Right cardiac atrium (tissue), 5 donors: ENCODE measurements around the gene TMEM201. TPM values are rescaled to one million over a fixed set of nuclear protein-coding genes. Genes with fewer than 3 reads are reported as not detected.
A peak's percentile ranks its signal among the peaks of the same experiment; 100 is the strongest.
"Not testable (repeated sequence)": the region's sequence is repeated elsewhere in the genome, so short reads cannot be mapped to it uniquely, and the experiment has no call there.

Source experiments
- ATAC-seq, 2 donors: fragments of 200-7000 bp; cut with Tn5 transposase; one replicate each; pipeline versions ENCODE4 v1.8.0 to v1.9.1; 2020; ENCODE audit warnings: moderate library complexity in 2 of 2, mild to moderate bottlenecking in 1 of 2
- DNase-seq, 3 donors: peaks; one replicate each; pipeline ENCODE4 v3.0.0-alpha.2; 2020
- H3K27ac ChIP-seq: one replicate; pipeline ENCODE4 v1.5.1; 2013; ENCODE audit warnings: mild to moderate bottlenecking, low read length, control low read depth, moderate library complexity
- H3K27me3 ChIP-seq: one replicate; pipeline ENCODE4 v1.6.1; 2013; ENCODE audit not compliant: control insufficient read depth, insufficient read depth
- H3K4me1 ChIP-seq: one replicate; pipeline ENCODE4 v1.6.1; 2013; ENCODE audit warnings: low read length; ENCODE audit not compliant: control insufficient read depth, insufficient read depth
- H3K4me3 ChIP-seq: one replicate; pipeline ENCODE4 v1.5.1; 2013; ENCODE audit warnings: low read length, control low read depth
- H3K9me3 ChIP-seq: one replicate; pipeline ENCODE4 v1.6.1; 2013; ENCODE audit warnings: low read length; ENCODE audit not compliant: control insufficient read depth
- WGBS: extraction: QIAGEN DNeasy Blood & Tissue Kit; methylation state at CpG from one replicate; pipeline ENCODE4 v1.1.7; 2013; 5-methylcytosine and 5-hydroxymethylcytosine counted together
- intact Hi-C, 4 donors: fragments of 100-400 bp; cut with DNase I; formaldehyde crosslinking; loops; one replicate each; pipeline versions ENCODE4 v1.11.0 to v1.14.0; 2022 to 2023
- polyA plus RNA-seq: library from polyadenylated mRNA; stranded (reverse); fragments of 200-250 nt; gene quantifications from one replicate; pipeline ENCODE4 v1.2.3, GENCODE V29; 2013
- total RNA-seq, 4 donors: library from RNA; stranded (reverse); fragmentation: NEBNext Ultra II Directional; extraction: Animal tissue kit (Norgen Biotek cat#: 25700); gene quantifications; one replicate each; pipeline ENCODE4 v1.2.1, GENCODE V29; 2021
- donor health status: healthy with polysubstance abuse.
- donor health status: DM: no; HTN: yes; CAD: no.
- donor health status: DM: no; HTN: no; CAD: no.
- donor health status: DM: no; HTN: yes; CAD: no; lungs with severe emphysema.
- donor health status: DM: yes; HTN: yes; CAD: no.

The TMEM201 gene
- total and polyA plus RNA-seq, 5 donors = 14.5 to 23.3 (median 21.0) TPM

DNA sequence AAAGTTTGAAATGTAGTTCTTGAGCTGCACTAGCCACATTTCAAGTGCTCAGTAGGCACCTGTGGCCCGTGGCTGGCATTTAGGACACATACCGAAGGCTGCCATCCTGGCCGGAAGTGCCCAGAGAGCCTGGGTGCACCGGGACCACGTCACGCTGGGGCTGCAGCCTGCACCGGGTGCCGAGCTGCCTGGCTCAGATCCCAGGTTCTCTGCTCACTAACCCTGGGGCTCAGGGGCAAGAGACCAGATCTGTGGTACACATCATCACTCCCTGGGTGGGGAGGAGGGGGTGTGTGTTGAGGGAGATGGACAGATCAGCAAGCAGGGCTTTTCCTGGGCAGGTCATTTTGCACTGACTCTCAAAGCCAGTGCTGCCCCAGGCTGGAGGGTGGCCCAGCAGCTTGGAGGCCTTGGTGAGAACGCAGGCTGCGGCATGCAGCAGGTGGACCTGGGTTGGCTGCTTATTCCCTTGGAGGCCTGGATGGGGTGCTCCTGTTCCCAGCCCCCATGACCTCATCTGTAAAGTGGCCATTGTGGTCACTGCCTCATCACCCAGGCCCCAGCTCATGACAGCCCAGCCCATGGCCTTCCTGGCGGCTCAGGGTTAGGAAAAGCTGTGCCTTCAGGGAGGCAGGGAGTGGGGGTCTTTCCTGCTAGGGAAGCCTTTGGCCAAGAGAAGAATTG lies 23.6 kb downstream of the TMEM201 start:
- WGBS = 88% methylated on average over 11 of the region's 11 CpGs
- no peak overlapping the region for H3K27ac ChIP-seq
- H3K4me3 ChIP-seq = no peak overlapping the region
- H3K9me3 ChIP-seq = no peaks in the 10 kb centered on the region
- no peaks in the 10 kb centered on the region for H3K4me1 ChIP-seq
- H3K27me3 ChIP-seq = no peaks in the 10 kb centered on the region
- DNase-seq (peak in 1 of 3 donors; percentile 31), ATAC-seq (no peak)
- intact Hi-C loops = no loop called here

DNA sequence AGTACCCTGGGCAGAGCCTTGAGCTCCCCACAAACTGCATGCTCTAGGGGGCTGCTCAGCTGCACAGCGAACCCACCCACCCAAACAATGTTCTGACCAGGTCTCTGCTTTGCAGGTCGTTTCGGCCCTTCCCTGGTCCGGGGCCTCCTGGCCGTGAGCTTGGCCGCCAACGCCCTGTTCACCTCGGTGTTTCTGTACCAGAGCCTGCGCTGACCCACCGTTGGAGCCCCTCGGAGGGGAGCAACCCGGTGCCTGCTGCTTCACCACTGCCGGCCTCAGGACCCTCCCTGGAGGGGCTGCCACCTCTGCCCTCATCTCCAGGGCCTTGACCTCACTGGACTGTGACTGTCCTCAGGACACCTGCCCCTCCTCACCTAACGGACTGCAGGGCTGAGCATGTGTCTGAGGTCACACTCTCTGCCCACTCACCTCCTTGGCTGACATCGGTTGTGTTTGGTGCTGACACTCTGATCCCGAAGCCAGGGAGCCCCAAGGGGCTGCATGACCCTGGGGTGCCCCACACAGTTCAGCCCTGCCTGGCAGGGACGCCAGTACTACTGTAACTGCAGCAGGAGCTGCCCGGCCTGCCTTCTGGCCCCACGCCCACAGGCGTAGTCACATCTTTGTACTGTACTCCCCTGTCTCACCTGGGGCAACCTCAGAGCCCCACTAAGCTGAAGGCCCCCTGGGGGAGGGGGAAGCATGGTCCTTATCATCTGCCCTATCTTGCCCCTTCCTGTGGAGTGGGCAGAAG lies 24.3 kb downstream of the TMEM201 start:
- Histone ChIP-seq H3K27ac (no peak overlapping the region), H3K4me3 (no peak overlapping the region), H3K27me3 (no peaks in the 10 kb centered on the region), H3K4me1 (no peaks in the 10 kb centered on the region), H3K9me3 (no peaks in the 10 kb centered on the region)
- WGBS = 91% methylated on average over 20 of the region's 20 CpGs
- intact Hi-C loops = no loop called here
- ATAC-seq = no peak
- peak in 2 of 3 donors; percentile 33 to 59 for DNase-seq

DNA sequence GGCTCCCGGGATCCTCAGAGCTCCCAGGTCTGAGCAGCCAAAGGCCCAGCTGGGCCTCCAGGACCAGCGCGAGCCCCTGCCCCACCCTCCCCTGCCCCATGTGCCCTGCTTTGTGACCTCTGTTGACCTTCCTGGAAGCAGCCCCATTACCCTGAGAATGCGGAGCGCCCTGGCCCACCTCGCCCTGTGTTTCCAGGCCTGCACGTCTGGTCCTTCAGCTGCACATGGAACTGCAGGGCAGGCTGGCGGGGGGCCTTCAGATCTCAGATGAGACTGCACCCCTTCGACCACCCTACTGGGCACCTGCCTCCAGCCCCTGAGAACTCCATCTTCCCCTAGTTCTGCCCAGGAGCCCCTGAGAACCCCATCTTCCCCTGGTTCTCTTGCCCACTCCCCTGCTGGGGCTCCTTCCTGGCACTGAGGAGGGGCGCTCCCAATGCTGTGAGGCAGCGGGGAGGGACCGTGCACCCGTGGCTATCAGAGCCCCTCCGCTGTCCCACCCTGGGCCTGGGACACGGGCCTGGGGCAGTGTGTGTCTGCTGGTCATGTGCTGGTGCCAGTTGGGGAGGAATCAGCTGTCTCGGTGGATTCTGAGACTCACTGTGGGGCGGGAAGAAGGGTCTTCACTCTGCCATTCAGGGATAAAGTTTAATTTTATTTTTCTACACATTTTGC lies 25.1 kb downstream of the TMEM201 start:
- H3K27ac ChIP-seq = no peak overlapping the region
- no peaks in the 10 kb centered on the region for H3K27me3 ChIP-seq
- no peaks in the 10 kb centered on the region for H3K4me1 ChIP-seq
- no peaks in the 10 kb centered on the region for H3K9me3 ChIP-seq
- WGBS = 88% methylated on average over 17 of the region's 17 CpGs
- H3K4me3 ChIP-seq = no peak overlapping the region
- ATAC-seq = no peak
- intact Hi-C loops = no loop called here
- DNase-seq = no peak

DNA sequence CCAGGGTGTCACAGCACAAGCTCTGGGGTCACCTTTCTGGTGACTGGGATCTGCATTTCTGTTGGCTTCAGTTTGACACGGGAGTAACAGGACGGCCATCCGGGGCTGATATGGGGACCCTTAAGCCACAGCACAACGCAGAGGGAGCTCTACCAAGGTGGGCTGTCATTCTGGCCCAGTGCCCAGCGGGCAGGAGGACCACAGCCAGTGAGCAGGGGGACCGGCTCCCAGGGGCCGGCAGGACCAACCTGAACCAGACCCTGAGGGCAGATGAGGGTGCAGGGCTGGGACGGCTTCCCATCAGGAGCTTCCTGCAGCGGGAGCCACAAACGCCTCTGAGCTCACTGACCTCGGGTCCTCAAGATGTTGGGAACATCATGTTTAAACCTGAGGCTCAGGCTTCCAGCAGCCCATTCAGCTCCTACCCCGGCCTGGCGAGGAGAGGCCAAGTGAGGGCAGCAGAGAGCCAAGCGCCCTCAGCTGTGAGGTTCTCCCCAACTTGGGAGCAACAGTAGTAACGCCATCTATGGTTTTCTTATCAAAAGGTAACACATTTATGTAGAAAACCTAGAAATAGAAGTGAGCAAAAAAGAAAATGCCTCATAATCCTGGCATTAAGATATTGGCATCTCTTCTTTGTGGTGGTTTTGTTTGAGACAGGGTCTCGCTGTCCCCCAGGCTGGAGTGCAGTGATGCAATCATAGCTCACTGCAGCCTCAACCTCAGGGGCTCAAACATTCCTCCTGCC lies 26.8 kb downstream of the TMEM201 start:
- H3K27ac ChIP-seq = no peak overlapping the region
- no peaks in the 10 kb centered on the region for H3K27me3 ChIP-seq
- peak; percentile 27 to 40 for ATAC-seq
- no peak overlapping the region for H3K4me3 ChIP-seq
- DNase-seq = peak in 1 of 3 donors; percentile 68
- no peaks in the 10 kb centered on the region for H3K4me1 ChIP-seq
- no peaks in the 10 kb centered on the region for H3K9me3 ChIP-seq
- intact Hi-C loops = no loop called here
- 44% methylated on average over 16 of the region's 16 CpGs for WGBS

DNA sequence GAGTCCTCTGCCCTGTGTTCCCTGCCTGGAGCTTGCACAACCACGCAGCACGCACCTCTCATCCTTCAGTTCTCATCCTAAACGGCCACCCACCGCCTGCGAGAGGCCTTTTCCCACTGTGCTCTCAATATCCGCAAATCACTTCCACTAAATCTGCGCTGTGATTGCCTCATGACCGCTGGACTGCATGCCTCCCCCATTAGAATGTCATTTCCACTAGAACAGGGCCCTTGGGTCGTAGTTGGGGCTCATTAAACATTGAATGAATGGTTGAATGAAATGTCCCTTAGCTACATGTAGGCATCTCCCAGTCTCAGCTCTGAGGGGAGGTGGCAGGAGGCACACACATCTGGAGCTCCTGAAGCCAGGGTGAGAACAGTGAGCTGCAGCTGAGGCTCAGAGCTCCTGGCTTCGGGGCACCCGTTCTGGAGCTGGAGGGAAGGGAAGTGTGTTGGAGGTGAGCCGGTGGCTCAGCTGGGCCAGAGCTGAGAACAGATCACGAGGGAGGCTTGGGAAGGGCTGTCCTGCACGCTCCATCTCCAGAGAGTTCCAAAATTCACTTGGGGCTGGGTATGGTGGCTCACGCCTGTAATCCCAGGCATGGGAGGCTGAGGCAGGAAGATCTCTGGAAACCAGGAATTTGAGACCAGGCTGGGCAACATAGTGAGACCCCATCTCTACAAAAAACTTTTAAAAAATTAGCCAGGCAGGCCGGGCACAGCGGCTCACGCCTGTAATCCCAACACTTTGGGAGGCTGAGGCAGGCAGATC lies 30.4 kb downstream of the TMEM201 start:
- no peak overlapping the region for H3K27ac ChIP-seq
- ATAC-seq (no peak), DNase-seq (no peak)
- no peaks in the 10 kb centered on the region for H3K4me1 ChIP-seq
- no peaks in the 10 kb centered on the region for H3K9me3 ChIP-seq
- 76% methylated on average over 18 of the region's 18 CpGs for WGBS
- no peaks in the 10 kb centered on the region for H3K27me3 ChIP-seq
- intact Hi-C loops = no loop called here
- no peak overlapping the region for H3K4me3 ChIP-seq

DNA sequence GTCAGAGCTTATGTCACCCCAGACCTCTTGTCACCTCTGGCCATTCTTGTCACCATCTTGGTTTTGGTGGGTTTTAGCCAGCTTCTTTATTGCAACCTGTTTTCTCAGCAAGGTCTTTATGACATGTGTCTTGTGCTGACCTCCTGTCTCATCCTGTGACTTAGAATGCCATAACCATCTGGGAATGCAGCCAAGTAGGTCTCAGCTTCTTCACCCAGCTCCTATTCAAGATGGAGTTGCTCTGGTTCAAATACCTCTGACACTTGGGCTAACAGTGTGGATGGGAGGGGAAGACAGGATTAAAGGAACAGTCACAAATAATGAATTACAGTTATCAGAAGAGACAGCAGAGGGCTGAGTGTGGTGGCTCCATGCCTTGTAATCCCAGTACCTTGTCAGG lies 32.3 kb downstream of the TMEM201 start:
- no peak overlapping the region for H3K27ac ChIP-seq
- no peaks in the 10 kb centered on the region for H3K4me1 ChIP-seq
- intact Hi-C loops = loop anchor here in 1 of 4 donors (10.0 kb wide), 1 partner anchor 244 kb away; no protein-coding TSS in a partner anchor
- DNase-seq (no peak), ATAC-seq (no peak)
- H3K27me3 ChIP-seq = no peaks in the 10 kb centered on the region
- H3K9me3 ChIP-seq = no peaks in the 10 kb centered on the region
- no peak overlapping the region for H3K4me3 ChIP-seq

DNA sequence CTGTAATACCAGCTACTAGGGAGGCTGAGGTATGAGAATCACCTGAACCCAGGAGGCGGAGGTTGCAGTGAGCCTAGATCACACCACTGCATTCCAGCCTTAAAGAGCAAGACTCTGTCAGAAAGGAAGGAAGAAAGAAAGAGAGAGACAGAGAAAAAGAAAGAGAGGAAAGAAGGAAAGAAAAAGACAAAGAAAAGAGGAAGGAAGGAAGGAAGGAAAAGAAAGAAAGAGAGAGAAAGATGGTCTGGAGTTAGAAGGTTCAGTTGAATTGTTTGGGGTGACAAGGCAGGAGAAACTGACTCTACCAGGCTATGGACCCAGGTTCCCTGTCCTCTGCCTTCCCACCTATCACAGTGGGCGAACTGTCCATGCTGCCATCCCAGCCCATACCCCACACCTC lies 35.4 kb downstream of the TMEM201 start:
- intact Hi-C loops = loop anchor here in 1 of 4 donors (10.0 kb wide), 1 partner anchor 241 kb away; no protein-coding TSS in a partner anchor

DNA sequence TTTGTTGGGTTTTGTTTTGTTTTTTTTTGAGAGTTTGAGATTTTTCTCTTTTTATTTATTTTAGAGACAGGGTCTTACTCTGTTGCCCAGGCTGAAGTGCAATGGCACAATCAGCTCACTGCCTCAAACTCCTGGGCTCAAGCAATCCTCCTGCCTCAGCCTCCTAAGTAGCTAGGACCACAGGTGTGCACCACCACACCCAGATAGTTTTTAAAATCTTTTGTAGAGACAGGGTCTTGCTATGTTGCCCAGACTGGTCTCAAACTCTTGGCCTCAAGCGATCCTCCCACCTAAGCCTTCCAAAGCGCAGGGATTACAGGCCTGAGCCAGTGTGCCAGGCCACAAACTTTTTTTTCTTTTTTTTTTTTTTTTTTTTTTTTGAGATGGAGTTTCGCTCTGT lies 36.3 kb downstream of the TMEM201 start:
- H3K9me3 ChIP-seq, H3K27ac ChIP-seq, H3K4me1 ChIP-seq, H3K4me3 ChIP-seq, ATAC-seq, DNase-seq, H3K27me3 ChIP-seq: not testable (repeated sequence)
- intact Hi-C loops = loop anchor here in 3 of 4 donors (5.0 to 10.0 kb wide), 2 partner anchors 240 to 242 kb away; no protein-coding TSS in a partner anchor
- 96% methylated on average over 3 of the region's 3 CpGs for WGBS

More for the DNA sequence above, 35.4 kb downstream of the TMEM201 start:
- Histone ChIP-seq H3K4me3 (no peak overlapping the region), H3K27ac (no peak overlapping the region), H3K9me3 (no peaks in the 10 kb centered on the region), H3K4me1 (no peaks in the 10 kb centered on the region), H3K27me3 (no peaks in the 10 kb centered on the region)
- 97% methylated on average over 2 of the region's 2 CpGs for WGBS
- ATAC-seq (no peak), DNase-seq (no peak)

DNA sequence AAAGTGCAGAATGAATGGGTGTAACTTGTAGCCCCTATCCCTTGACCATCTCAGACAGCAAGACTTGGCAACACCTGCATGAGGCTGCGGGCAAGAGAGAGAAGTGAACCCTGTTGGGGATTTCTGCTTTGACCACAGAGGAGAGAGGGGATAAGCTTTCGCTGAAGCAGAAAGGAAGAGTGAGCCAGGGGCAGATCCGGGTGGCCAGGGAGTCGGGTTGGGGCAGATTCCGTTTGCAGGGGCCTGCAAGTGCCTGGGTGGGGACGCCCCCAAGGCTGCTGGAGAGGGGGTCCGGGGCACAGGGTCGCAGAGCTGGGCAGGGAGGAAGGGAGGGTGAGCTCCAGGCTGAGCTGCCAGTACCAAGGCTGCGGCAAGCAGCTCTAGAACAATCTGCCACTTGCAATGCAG lies 37.5 kb downstream of the TMEM201 start:
- DNase-seq = no peak
- no peaks in the 10 kb centered on the region for H3K27me3 ChIP-seq
- H3K4me1 ChIP-seq = no peaks in the 10 kb centered on the region
- no peak overlapping the region for H3K27ac ChIP-seq
- intact Hi-C loops = loop anchor here in 3 of 4 donors (5.0 to 10.0 kb wide), 2 partner anchors 239 to 241 kb away; no protein-coding TSS in a partner anchor
- H3K4me3 ChIP-seq = no peak overlapping the region
- H3K9me3 ChIP-seq = no peaks in the 10 kb centered on the region
- no peak for ATAC-seq
- WGBS = 74% methylated on average over 9 of the region's 9 CpGs
